Activated CD8-positive, alpha-beta memory T cell treated with anti-CD3 and anti-CD28 coated beads for 1 hour (primary cell): ENCODE measurements around the gene MND1.

Experiments
- DNase-seq, 2 donors: peaks; one replicate each; pipeline ENCODE4 v3.0.0-alpha.2; 2020; ENCODE audit warnings: low read depth in 1 of 2; ENCODE audit errors: extremely low read depth in 1 of 2

The MND1 gene

DNA sequence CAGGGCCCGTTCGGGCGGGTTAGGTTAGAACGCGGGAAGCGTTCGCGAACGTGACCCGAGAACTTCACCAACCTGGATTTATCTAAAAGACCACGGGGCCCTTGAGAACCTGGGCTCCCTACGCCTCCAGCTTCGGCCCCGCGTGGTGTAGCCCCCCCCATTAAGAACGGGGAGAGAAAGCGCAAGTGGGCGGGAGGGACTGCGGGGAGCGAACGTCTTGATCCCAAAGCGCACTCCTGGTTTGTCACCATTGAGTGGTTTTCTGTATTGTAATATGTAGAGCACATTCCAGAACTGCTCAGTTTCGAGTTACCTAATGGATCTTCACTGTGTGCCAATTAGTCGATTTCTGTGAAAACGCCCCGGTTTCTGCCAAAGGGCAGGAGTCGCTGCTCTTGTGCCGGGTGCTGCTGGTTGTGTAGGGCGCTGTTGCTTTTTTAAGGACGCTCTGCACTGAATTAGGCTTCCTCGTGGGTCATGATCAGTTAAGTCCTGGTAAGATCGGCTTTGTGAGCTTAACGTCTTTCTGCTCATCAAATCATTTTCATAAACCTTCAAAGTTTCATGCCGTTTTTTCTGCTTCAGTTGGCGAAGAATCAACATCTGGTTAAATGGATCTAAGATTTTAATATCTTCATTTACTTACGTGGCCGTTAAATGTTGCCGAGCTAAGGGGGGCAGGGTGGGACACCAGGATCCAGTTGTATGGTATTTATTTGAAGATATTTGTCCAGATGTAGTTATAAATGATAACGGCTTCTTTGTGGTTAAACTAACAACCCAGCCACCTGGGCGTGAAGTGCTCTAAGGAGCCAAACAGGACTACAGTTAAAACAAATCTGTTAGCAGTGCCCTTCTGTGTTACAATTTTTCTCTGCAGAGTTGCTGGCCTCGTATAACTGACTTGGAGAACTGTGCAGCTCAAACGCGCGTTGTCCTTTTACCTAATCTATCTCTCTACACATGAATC is 809 bp downstream of the MND1 start:
- DNase-seq, result peak in 1 of 2 donors; percentile 27

DNA sequence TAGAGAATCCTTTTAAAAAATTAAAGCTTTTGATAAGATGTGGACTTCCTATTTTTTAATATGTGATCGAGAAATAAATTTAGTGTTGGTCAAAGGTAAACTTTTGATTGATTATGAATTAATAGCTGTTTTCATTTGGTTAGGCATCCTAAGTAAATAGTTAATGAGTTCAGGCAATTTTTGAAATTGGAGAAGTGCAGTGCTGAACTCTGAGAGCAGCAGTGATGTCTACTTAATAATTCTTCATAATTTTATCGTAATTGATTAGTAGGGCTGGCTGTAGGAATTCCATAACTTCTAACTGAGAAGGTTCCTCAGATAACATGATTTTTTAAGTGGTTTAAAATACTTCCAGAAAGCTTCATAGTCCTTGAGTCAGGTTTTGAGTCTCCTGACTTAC is 1.5 kb downstream of the MND1 start:
- DNase-seq, result no peak

DNA sequence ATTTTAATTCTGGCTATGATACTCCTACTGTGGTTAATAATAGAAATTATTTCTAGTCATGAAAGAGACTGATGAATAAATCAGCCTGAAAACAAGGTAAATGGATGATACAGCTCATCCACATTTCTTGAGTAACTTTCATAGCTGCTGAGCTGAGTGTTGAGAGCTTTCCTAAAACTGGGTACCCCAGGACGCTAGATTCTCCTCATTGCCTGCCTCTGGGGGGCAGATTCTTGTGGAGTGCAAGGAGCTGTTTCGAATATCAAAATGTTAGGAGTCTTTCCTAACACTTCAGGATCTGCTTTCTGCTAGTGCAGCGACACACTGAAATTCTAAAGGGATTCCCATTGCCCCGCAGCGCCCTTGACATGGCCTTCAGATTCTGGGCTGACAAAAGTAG is 2.1 kb downstream of the MND1 start:
- no peak for DNase-seq

DNA sequence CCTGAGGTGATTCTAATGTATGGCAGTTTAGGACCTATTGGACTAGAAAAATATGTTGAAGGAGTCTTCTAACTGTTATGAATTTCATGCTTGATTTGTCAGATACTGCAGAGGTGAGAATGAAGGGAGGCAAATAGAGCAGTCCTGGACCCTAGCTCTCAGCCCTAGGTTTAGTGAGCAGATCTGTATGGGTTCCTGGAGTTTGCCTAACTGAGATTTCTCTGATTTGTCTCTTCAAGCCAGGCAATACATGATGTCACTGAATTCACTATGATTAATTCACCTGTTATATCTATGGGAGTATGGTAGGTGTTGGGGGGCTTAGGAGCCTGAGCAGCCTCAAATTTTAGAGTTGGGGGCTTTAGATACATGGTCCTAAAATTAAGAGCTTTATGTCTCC is 2.6 kb downstream of the MND1 start:
- DNase-seq, result no peak

DNA sequence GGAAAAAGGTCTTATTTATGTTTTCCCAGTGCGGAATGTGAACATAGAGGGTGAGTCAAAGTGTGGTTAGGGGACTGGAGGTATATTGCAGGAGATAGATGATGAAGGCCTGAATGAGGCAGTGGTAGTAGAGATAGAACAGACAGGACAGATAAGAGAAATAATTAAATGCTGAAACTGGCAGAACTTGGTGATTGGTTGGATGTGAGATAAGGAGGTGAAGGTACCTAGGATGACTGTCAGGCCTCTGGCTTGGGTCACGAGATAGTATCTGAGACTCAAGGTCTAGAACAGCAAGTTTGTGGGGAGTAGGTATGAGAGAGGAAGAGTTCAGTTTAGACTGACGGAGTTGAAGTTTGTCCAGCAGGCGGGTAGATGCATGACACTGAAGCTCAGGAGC is 3.5 kb downstream of the MND1 start:
- DNase-seq, result no peak

DNA sequence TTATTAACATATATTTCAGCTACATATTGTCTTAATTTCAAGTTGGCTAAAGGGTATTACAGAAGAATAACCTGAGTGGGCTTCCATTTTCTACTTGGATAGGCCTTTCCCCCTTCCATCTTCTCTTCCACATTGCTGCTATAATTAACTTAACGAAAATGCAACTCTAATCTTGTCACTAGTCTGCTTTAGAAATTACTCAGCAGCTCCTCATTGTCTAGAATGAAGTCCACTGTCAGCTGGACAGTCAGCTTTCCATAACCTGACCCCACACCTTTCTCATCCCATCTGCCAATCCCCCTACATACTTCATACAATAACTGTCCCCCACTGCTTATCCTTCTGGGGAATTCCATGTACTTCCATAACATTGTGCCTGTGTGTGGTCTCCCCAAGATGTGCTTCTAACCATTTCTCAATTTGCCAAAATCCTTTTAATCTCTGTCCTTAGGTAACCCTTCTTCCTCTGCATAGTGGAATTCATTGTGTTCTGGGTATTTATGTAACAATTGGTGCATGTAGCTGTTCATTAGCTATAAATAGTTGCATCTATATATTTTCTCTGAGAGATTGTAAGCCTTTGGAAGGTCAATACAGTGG is 4.8 kb downstream of the MND1 start:
- no peak for DNase-seq

DNA sequence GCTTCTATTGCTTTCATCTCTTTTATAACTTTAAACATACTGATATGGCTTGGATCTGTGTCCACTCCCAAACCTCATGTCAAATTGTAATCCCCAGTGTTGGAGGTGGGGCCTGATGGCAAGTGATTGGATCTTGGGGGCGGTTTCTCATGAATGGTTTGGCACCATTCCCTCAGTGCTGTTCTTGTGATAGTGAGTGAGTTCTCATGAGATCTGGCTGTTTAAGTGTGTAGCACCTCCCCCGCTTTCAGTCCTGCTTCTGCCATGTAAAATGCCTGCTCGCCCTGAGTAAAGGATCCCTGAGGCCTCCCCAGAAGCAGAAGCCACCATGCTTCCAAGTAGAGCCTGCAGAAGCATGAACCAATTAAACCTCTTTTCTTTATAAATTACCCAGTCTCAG is 17.7 kb downstream of the MND1 start:
- no peak for DNase-seq

DNA sequence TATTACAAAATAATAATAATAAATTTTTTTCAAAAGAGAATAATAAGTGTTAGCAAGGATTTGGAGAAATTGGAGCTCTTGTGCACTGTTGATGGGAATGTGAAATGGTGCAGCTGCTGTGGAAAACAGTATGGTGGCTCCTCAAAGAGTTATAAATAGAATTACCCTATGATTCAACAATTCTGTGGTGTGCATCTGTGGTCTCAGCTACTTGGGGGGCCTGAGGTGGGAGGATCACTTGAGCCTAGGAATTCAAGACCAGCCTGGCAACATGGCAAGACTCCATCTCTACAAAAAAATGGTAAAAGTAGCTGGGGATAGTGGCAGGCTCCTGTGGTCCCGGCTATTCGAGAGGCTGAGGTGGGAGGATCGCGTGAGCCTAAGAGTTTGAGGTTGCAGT is 19.6 kb downstream of the MND1 start:
- no peak for DNase-seq

DNA sequence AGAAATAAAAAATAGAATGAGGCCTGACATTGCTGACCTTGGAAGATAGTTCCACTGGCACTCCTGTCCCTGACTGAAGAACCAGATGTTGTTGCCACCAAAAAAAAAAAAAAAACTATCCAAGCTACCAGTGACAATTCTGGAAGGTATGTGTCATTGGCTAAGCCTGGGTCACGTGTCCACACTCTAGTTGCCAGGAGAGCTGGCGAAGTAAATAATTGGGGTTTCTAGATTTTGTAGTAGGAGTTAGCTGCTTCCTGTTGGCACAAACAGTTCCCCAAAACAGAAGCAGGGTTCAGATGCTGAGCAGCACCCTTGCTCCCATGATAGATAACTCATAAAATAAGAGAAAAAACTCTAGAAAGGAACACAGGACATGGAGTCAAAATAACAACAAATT is 20.5 kb downstream of the MND1 start:
- DNase-seq, result no peak

DNA sequence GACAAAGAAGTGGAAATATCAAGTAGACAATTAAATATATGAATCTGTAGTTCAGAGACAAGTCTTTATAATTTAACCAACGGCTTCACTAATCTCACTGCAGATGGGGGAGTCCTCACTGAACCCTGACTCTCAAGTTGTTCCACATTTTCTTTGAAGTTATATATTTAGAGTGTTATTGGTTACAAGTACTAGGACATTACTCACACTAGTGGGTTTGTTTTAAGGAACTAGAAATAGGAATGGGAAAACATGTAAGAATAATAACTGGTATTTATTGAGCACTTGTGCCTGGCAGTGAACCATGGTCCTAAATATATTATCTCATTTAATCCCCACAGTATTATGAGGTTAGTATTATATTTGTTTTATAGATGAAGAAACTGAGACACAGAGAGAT is 22.0 kb downstream of the MND1 start:
- no peak for DNase-seq

DNA sequence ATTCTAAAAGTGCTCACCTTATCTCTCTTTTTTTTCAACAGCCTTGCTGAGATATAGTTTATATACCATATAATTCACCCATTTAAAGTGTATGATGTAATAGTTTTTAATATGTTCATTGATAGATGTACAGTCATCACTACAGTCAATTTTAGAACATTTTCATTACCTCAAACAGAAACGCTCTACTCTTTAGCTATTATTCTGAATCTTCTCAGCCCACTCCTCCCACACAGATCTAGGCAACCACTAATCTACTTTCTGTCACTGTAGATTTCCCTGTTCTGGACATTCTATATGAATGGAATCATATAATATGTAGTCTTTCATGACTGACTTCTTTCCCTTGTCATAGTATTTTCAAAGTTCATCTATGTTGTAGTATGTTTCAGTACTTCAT is 22.6 kb downstream of the MND1 start:
- no peak for DNase-seq

DNA sequence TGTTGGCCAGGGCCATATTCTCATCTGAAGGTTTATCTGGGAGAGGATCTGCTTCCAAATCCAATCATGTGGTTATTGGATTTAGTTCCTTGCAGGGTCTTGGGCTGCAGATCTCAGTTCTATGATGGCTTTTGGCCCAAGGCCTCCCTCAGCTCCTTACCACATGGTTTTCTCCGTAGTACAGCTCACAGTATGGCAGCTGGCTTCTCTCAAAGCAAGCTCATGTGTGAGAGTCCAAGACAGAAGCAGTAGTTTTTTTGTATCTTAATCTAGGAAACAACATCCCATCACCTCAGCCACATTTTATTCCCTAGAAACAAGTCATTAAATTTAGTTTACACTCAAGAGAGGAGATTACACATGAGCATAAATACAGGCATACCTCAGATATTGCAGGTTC is 24.5 kb downstream of the MND1 start:
- DNase-seq, result no peak

DNA sequence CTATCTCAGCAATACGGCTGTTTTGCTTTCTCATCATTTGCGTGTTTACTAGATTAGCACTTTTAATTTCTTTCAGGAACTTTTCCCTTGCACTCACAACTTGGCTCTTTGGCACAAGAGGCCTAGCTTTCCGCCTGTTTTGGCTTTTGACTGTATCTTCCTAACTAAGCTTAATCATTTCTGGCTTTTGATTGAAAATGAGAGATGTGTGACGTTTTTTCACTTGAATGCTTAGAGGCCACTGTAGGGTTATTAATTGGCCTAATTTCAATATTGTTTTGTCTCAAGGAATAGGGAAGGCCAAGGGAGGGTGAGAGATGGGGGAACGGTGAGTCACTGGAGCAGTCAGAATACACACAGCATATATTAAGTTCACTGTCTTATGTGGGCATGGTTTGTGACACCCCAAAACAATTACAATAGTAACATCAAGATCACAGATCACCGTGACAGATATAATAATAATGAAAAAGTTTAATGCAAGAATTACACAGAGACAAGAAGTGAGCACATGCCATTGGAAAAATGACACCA is 27.3 kb downstream of the MND1 start:
- DNase-seq, result no peak

DNA sequence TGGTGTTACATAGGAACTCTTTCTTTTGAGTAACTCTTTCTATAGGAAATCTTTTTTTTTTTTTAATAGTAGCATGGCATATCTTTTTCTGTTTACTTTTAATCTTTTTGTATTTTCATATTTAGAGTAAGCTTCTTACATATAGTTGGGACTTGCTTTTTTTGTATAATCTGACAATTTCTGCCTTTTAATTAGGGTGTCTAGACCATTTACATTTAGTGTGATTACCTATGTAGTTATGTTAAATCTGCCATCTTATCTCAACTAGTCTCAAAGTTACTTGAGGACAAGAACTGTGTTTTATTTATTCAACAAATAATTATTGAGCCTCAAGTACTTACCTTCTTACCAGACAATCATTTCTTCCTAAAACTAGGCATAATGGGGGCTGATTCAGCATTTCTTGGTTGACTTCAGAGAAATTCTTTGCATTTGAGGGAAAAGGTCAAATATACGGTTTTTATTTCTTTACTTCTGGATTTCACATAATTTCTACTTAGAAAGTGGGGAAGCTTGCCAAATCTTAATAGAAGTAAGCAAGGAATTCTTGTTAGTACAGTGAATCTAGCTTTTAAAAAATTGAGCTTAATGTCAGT is 28.6 kb downstream of the MND1 start:
- no peak for DNase-seq

DNA sequence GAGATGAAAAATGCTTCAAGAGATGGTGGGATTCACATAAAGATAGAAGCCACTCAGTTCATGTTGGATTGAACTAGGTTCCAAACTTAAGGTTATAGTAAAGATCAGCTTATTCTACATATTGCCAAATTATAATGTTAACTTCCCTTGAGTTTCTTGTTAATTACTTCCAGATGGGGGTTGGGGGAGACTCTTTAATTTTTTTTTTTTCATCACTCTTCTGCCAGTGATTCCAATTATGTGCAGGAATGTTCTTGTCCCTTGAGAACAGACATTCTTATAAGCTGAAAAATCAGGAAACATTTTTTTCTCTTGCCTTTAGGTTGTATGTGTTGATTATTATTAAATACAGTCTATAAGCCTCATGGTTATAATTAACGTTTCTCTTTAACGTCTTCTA is 30.0 kb downstream of the MND1 start:
- no peak for DNase-seq

DNA sequence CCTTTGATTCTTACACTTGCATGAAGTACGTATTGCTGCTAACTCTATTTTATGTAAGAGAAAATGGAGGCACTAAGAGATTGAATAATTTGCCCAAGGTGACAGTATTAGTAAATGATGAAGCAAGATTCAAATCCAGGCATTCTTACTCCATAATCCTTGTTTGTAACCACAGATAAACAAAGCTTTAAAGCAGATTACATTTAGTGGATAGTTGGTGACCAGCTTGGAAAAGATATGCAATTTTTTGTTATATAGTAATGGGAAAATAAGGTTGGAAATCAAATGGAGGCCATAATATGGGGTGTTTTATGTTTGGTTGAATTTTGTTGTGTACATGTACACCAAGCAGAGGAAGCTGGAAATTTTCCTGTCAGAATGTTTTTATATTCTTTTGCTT is 30.8 kb downstream of the MND1 start:
- DNase-seq, result no peak

DNA sequence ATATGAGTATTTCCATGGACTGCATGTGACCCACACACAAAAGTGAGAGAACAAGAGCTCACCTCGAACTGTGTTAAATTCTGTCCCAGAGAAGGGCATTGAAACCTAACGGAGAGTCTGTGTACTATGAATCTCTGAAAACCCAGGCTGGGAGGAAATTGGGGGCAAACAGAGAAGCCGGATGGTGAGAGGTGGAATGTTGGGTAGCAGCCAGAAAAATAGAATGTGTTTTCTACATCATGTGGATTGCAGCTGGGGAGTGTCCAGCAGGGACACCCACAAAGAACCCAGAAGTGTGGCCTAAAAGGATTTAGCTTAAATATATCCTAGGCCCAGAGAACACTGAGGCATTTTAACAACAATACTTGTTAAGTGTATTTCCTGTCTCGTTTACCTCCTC is 38.6 kb downstream of the MND1 start:
- DNase-seq, result no peak

DNA sequence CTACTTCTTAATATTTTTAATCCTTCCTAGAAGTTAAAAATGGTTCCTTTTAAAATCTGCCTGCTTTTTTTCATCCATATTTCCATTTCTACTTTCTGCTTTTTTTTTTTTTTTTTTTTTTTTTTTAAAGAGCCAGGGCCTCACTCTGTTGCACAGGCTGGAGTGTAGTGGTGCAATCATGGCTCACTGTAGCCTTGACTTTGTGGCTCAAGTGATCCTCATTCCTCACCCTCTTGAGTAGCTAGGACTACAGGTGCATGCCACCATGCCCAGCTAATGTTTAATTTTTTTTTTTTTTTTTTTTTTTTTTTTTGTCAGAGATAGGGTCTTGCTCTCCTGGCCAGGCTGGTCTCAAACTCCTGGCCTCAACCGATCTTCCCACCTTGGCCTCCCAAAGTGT is 39.7 kb downstream of the MND1 start:
- DNase-seq, result no peak

DNA sequence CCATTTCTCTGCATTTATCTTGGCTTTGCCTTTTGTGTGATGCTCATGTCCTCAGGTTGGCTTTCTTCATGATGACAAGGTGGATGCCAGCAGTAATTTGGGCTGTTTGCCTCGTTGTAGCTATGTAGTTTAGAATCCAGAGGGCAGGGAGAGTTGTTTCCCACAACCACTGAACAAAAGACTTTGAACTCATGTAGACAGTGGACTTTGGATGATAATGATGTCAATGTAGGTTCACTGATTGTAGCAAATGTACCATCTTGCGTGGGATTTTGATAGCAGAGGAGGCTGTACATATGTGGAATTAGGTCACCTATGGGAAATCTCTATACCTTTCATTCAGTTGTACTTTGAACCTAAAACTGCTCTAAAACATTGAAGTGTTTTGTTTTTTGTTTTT is 41.3 kb downstream of the MND1 start:
- no peak for DNase-seq

DNA sequence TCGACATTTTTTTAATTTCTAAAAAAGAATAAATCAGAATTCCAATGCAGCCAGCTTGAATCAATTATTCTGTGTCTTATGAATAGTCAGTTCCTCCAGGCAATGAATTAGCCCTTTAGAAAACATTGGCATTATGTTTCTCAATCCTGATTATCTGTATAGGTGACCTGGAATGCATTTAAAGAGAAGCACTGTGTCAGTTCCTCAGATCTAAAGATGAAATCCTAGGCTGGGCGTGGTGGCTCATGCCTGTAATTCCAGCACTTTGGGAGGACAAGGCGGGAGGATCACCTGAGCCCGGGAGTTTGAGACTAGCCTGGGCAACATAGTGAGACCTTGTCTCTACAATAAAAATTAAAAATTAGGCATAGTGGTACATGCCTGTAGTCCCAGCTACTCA is 43.5 kb downstream of the MND1 start:
- no peak for DNase-seq

DNA sequence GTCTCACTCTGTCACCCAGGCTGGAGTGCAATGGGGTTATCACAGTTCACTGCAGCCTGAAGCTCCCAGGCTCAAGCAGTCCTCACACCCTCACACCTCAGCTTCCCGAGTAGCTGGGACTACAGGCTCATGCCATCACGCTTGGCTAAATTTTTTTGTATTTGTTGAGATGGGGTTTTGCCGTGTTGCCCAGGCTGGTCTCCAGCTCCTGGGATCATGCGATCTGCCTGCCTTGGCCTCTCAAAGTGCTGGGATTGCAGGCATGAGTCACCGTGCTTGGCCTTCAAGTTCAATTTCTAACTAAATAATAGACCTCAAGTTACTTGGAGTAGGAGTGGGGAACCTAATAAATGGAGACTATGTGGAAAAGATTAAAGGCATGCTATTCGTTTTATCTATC is 48.9 kb downstream of the MND1 start:
- no peak for DNase-seq

DNA sequence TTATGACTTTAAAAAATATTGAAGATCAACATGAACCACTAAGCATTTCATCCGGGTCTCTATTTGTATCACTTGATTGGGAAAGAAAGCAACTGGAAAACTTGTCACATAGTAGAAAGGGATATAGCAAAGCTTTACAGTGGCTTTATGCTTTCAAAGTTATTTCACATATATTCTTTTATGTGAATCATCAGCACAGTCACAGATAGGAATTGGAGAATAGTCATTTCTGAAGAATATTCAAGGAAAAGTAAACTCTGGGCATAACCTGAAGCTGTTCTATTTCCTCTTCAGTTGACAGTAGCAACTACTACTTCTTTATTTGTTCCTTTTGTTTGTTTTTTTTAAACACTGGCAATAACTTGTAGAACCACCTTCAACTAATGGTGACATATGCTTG is 50.5 kb downstream of the MND1 start:
- DNase-seq, result no peak
